Gastrocnemius medialis (tissue), 4 donors: ENCODE results near the gene TUBB4B. TPM values are rescaled to one million over a fixed set of nuclear protein-coding genes. Genes with fewer than 3 reads are reported as not detected.

ENCODE experiments used
- ATAC-seq, 2 donors: fragments of 150-250 bp; one replicate each; pipeline ENCODE4 v1.9.1; 2016
- DNase-seq, 2 donors: peaks; one replicate each; pipeline ENCODE4 v3.0.0-alpha.2; 2019
- H3K27ac ChIP-seq, 4 donors: fragments of 200-600 bp; sonication (generic); 1 replicate in 1 of 4; 2 replicates in 3 of 4; pipeline ENCODE4 v1.5.1; 2016 to 2018; ENCODE audit warnings: mild to moderate bottlenecking in 2 of 4, moderate library complexity in 1 of 4
- H3K27me3 ChIP-seq, 3 donors: fragments of 200-600 bp; sonication (generic) in 2 of 3; 1 replicate in 1 of 3; 2 replicates in 2 of 3; pipeline versions ENCODE4 v1.5.1 to v1.6.0; 2016 to 2019; ENCODE audit warnings: mild to moderate bottlenecking in 1 of 3, moderate library complexity in 1 of 3
- H3K36me3 ChIP-seq, 2 donors: fragments of 200-600 bp; sonication (generic) in 1 of 2; one replicate each; pipeline ENCODE4 v1.5.1; 2017 to 2018
- H3K4me1 ChIP-seq, 2 donors: fragments of 200-600 bp; sonication (generic) in 1 of 2; one replicate each; pipeline ENCODE4 v1.5.1; 2016 to 2017; ENCODE audit warnings: mild to moderate bottlenecking in 2 of 2
- H3K4me3 ChIP-seq, 4 donors: fragments of 200-600 bp; sonication (generic) in 3 of 4; 1 replicate in 1 of 4; 2 replicates in 3 of 4; pipeline ENCODE4 v1.5.1; 2016 to 2019; ENCODE audit warnings: mild to moderate bottlenecking in 2 of 4
- H3K9me3 ChIP-seq, 3 donors: fragments of 200-600 bp; sonication (generic) in 2 of 3; 1 replicate in 1 of 3; 2 replicates in 2 of 3; pipeline ENCODE4 v1.5.1; 2016 to 2019
- CTCF ChIP-seq, 5 experiments: fragments of 450-650 bp in 3 of 5; fragments of 200-600 bp in 2 of 5; sonication (generic) in 2 of 5; IDR thresholded peaks in 4 of 5; conservative IDR thresholded peaks in 1 of 5; 1 replicate in 4 of 5; 2 replicates in 1 of 5; pipeline ENCODE4 v1.5.1; 2016 to 2019; ENCODE audit warnings: antibody characterized with exemption in 5 of 5, mild to moderate bottlenecking in 3 of 5, moderate library complexity in 3 of 5
- POLR2A ChIP-seq, 2 donors: fragments of 450-650 bp; IDR thresholded peaks; one replicate each; pipeline ENCODE4 v1.6.1; 2017; ENCODE audit warnings: antibody characterized with exemption in 2 of 2, mild to moderate bottlenecking in 2 of 2, moderate library complexity in 2 of 2
- in situ Hi-C, 4 donors: fragments of 200-750 bp; cut with MboI; loops; one replicate each; pipeline versions ENCODE4 v1.15.0 to v1.8.0; 2017; ENCODE audit warnings: low sequenced_read_pairs in 4 of 4
- intact Hi-C: fragments of 100-400 bp; cut with DNase I; formaldehyde crosslinking; loops from one replicate; pipeline ENCODE4 v1.15.1; 2023; ENCODE audit warnings: low total_unique reads
- total RNA-seq, 4 donors: library from RNA; depleted of rRNA; stranded (reverse); fragments of >200 nt; gene quantifications; one replicate each; pipeline versions ENCODE4 v1.1.0 to v1.2.3, GENCODE V29; 2016

Gene TUBB4B
- total RNA-seq, 4 donors from 2014 or later = 222 to 495 (median 363) TPM

GRCh38 chr9:137227054-137227852 is 13.8 kb upstream of the TUBB4B start, which contains the start of gene RNF224:
Gene RNF224, plus strand, starts transcription at chr9:137227502. Its CDS starts 834 bp downstream, at chr9:137228336.
- TF ChIP-seq POLR2A (IDR thresholded peaks at IDR 0.05) = no peak
- TF ChIP-seq CTCF (IDR thresholded peaks at IDR 0.05 in 4 of 5, conservative IDR thresholded peaks at IDR 0.05 in 1 of 5) = peak; percentile 77 to 92 (median 85)
- H3K27me3 ChIP-seq = peaks cover 28 to 36% (median 31%) of the 10 kb centered on the region in 3 donors
- H3K27ac ChIP-seq = no peak within 1 kb of the TSS
- H3K4me3 ChIP-seq = no peak within 1 kb of the TSS
- no peak for ATAC-seq
- in situ Hi-C loops = loop anchor here in 1 of 4 donors (10.0 kb wide), 1 partner anchor 102 kb away; no protein-coding TSS in a partner anchor
- H3K4me1 ChIP-seq = peaks cover 8 to 14% of the 10 kb centered on the region in 2 donors
- no peaks in the 10 kb centered on the region for H3K36me3 ChIP-seq
- DNase-seq = peak; percentile 33 to 59
- H3K9me3 ChIP-seq = no peaks in the 10 kb centered on the region
- intact Hi-C loops = loop anchor here (2.0 kb wide), 1 partner anchor 108 kb away; no protein-coding TSS in a partner anchor

- in situ Hi-C loops = loop anchor here in 1 of 4 donors (10.0 kb wide), 1 partner anchor 103 kb away; no protein-coding TSS in a partner anchor
- TF ChIP-seq CTCF (IDR thresholded peaks at IDR 0.05 in 4 of 5, conservative IDR thresholded peaks at IDR 0.05 in 1 of 5) (no peak), POLR2A (IDR thresholded peaks at IDR 0.05) (no peak)
- Histone ChIP-seq H3K27me3 (peaks cover 28 to 37% (median 31%) of the 10 kb centered on the region in 3 donors), H3K27ac (no peak overlapping the region), H3K4me3 (no peak overlapping the region), H3K9me3 (no peaks in the 10 kb centered on the region), H3K4me1 (peaks cover 7 to 8% of the 10 kb centered on the region in 2 donors), H3K36me3 (no peaks in the 10 kb centered on the region)
- intact Hi-C loops = loop anchor here (2.0 kb wide), 1 partner anchor 109 kb away; no protein-coding TSS in a partner anchor
- ATAC-seq (no peak), DNase-seq (no peak)
Observed at GRCh38 chr9:137227853-137228505, 13.1 kb upstream of the TUBB4B start.

GRCh38 chr9:137228506-137228967 is 12.6 kb upstream of the TUBB4B start:
- no peak for TF ChIP-seq POLR2A (IDR thresholded peaks at IDR 0.05)
- H3K4me1 ChIP-seq = peaks cover 7 to 8% of the 10 kb centered on the region in 2 donors
- no peaks in the 10 kb centered on the region for H3K36me3 ChIP-seq
- H3K27ac ChIP-seq = no peak overlapping the region
- in situ Hi-C loops (loop anchor here in 1 of 4 donors (10.0 kb wide), 1 partner anchor 104 kb away; no protein-coding TSS in a partner anchor), intact Hi-C loops (no loop called here)
- peaks cover 28 to 42% (median 31%) of the 10 kb centered on the region in 3 donors for H3K27me3 ChIP-seq
- ATAC-seq (no peak), DNase-seq (no peak)
- no peak overlapping the region for H3K4me3 ChIP-seq
- H3K9me3 ChIP-seq = no peaks in the 10 kb centered on the region

- Histone ChIP-seq H3K9me3 (no peaks in the 10 kb centered on the region), H3K4me1 (peaks cover 3% of the 10 kb centered on the region in 2 donors), H3K36me3 (no peaks in the 10 kb centered on the region), H3K4me3 (no peak overlapping the region), H3K27ac (no peak overlapping the region), H3K27me3 (peaks cover 28 to 49% (median 31%) of the 10 kb centered on the region in 3 donors)
- ATAC-seq (no peak), DNase-seq (no peak)
- in situ Hi-C loops = loop anchor here in 1 of 4 donors (10.0 kb wide), 1 partner anchor 104 kb away; no protein-coding TSS in a partner anchor
- TF ChIP-seq CTCF (IDR thresholded peaks at IDR 0.05 in 4 of 5, conservative IDR thresholded peaks at IDR 0.05 in 1 of 5) = no peak
- TF ChIP-seq POLR2A (IDR thresholded peaks at IDR 0.05) = no peak
- intact Hi-C loops = no loop called here
Observed at GRCh38 chr9:137228968-137229896, 11.9 kb upstream of the TUBB4B start.
